GM23338 (cell line): ENCODE data around the gene NXPH4. TPM values are rescaled to one million over a fixed set of nuclear protein-coding genes. Genes with fewer than 3 reads are reported as not detected.

ENCODE experiments used
- ATAC-seq: fragments of 200-7000 bp; cut with Tn5 transposase; 3 replicates; pipeline ENCODE4 v1.9.1; 2020
- DNase-seq: peaks from one replicate; pipeline ENCODE4 v3.0.0-alpha.2; 2015; ENCODE audit warnings: low spot score
- H2AFZ ChIP-seq: fragments of 200-600 bp; sonication (generic); 2 replicates; pipeline ENCODE4 v1.8.0; 2016; ENCODE audit warnings: antibody characterized with exemption, mild to moderate bottlenecking, moderate library complexity
- H3F3A ChIP-seq: fragments of 200-600 bp; sonication (generic); replicated peaks from 2 replicates; pipeline ENCODE4 v1.8.0; 2017; ENCODE audit warnings: antibody characterized with exemption, mixed run types, low read depth
- H3K27ac ChIP-seq: fragments of 200-600 bp; sonication (generic); 2 replicates; pipeline ENCODE4 v1.6.1; 2016; ENCODE audit warnings: low read depth
- H3K27me3 ChIP-seq: fragments of 200-600 bp; sonication (generic); 2 replicates; pipeline ENCODE4 v1.8.0; 2016; ENCODE audit warnings: mild to moderate bottlenecking, mixed run types, moderate library complexity; ENCODE audit not compliant: insufficient read depth
- H3K36me3 ChIP-seq: fragments of 200-600 bp; sonication (generic); 2 replicates; pipeline ENCODE4 v1.8.0; 2016; ENCODE audit warnings: mild to moderate bottlenecking; ENCODE audit not compliant: insufficient read depth
- H3K4me1 ChIP-seq: fragments of 200-600 bp; sonication (generic); 2 replicates; pipeline ENCODE4 v1.8.0; 2016; ENCODE audit warnings: mild to moderate bottlenecking, moderate library complexity; ENCODE audit not compliant: insufficient read depth
- H3K4me2 ChIP-seq: fragments of 200-600 bp; sonication (generic); 2 replicates; pipeline ENCODE4 v1.7.1; 2017; ENCODE audit warnings: mixed run types
- H3K4me3 ChIP-seq: fragments of 200-600 bp; sonication (generic); 2 replicates; pipeline ENCODE4 v1.6.1; 2016; ENCODE audit warnings: mixed run types
- H3K79me2 ChIP-seq: fragments of 200-600 bp; sonication (generic); replicated peaks from 2 replicates; pipeline ENCODE4 v1.8.0; 2017; ENCODE audit warnings: mild to moderate bottlenecking; ENCODE audit not compliant: insufficient read depth
- H3K9me2 ChIP-seq: fragments of 200-600 bp; sonication (generic); 2 replicates; pipeline ENCODE4 v1.8.0; 2017; ENCODE audit not compliant: insufficient read depth
- H4K20me1 ChIP-seq: fragments of 200-600 bp; sonication (generic); replicated peaks from 2 replicates; pipeline ENCODE4 v1.8.0; 2017; ENCODE audit warnings: mild to moderate bottlenecking; ENCODE audit not compliant: insufficient read depth
- H3K27ac Mint-ChIP-seq: 2 replicates; pipeline ENCODE4 v1.8.0; 2020; ENCODE audit warnings: inconsistent platforms, mild to moderate bottlenecking, moderate library complexity, mixed read lengths
- H3K27me3 Mint-ChIP-seq: 3 replicates; pipeline ENCODE4 v1.8.0; 2022; ENCODE audit warnings: low read depth, mild to moderate bottlenecking, moderate library complexity, mixed read lengths, inconsistent platforms; ENCODE audit not compliant: insufficient read depth, poor library complexity
- H3K36me3 Mint-ChIP-seq: 3 replicates; pipeline ENCODE4 v1.8.0; 2021; ENCODE audit warnings: low read depth, mild to moderate bottlenecking, inconsistent platforms, moderate library complexity, mixed read lengths
- H3K4me1 Mint-ChIP-seq: 3 replicates; pipeline ENCODE4 v1.8.0; 2020; ENCODE audit warnings: mild to moderate bottlenecking, inconsistent platforms, mixed read lengths
- H3K4me3 Mint-ChIP-seq: 3 replicates; pipeline ENCODE4 v1.8.0; 2021; ENCODE audit warnings: moderate library complexity, mild to moderate bottlenecking, inconsistent platforms, mixed read lengths
- H3K9me3 Mint-ChIP-seq: 3 replicates; pipeline ENCODE4 v1.8.0; 2020; ENCODE audit warnings: moderate library complexity, mild to moderate bottlenecking, inconsistent platforms, mixed read lengths
- EZH2 ChIP-seq: fragments of 200-600 bp; sonication (generic); IDR thresholded peaks from one replicate; pipeline ENCODE4 v1.8.0; 2017; ENCODE audit warnings: antibody characterized with exemption, mild to moderate bottlenecking, low read depth; ENCODE audit not compliant: unreplicated experiment
- EZH2phosphoT487 ChIP-seq: fragments of 200-600 bp; sonication (generic); IDR thresholded peaks from one replicate; pipeline ENCODE4 v1.8.1; 2018; ENCODE audit warnings: antibody characterized with exemption; ENCODE audit not compliant: unreplicated experiment
- POLR2AphosphoS5 ChIP-seq: IDR thresholded peaks from 2 replicates; pipeline ENCODE4 v1.6.1; 2016; ENCODE audit warnings: antibody characterized with exemption, low read depth
- ZNF331 ChIP-seq: fragments of 250-450 bp; sonication (Bioruptor Pico); IDR thresholded peaks from 2 replicates; pipeline ENCODE4 v1.5.0; 2020; ENCODE audit warnings: low read depth, mild to moderate bottlenecking, moderate library complexity
- ZNF462 ChIP-seq: fragments of 250-450 bp; sonication (Bioruptor Pico); IDR thresholded peaks from 2 replicates; pipeline ENCODE4 v1.5.0; 2020; ENCODE audit warnings: mild to moderate bottlenecking, moderate library complexity
- polyA plus RNA-seq: library from polyadenylated mRNA; unstranded; fragments of >200 nt; fragmentation: Nextera tagmentation; extraction: Ambion mirVana; gene quantifications from 2 replicates; pipeline ENCODE4 v1.2.1, GENCODE V29; 2016
- total RNA-seq: library from RNA; depleted of rRNA; stranded (reverse); fragments of >200 nt; shearing (Covaris generic); gene quantifications from 2 replicates; pipeline ENCODE4 v1.2.3, GENCODE V29; 2014
- TF ChIP-seq, protein P1 (sequence below), 2 experiments: fragments of 200-600 bp in 1 of 2; sonication (generic) in 1 of 2; conservative IDR thresholded peaks; 2 replicates each; pipeline versions ENCODE4 v1.5.1 to v1.6.1; 2016 to 2017; ENCODE audit warnings: antibody characterized with exemption in 2 of 2, low read depth in 2 of 2, mild to moderate bottlenecking in 2 of 2, moderate library complexity in 1 of 2
- TF ChIP-seq, protein P2 (sequence below): IDR thresholded peaks from 2 replicates; pipeline ENCODE4 v1.6.1; 2016; ENCODE audit warnings: antibody characterized with exemption

Gene NXPH4
- total and polyA plus RNA-seq, 2 experiments from 2014 or later = 0.89 to 1.5 TPM

GRCh38 chr12:57169969-57170368 is 46.6 kb upstream of the NXPH4 start (continued):
- TF ChIP-seq, protein P1, sequence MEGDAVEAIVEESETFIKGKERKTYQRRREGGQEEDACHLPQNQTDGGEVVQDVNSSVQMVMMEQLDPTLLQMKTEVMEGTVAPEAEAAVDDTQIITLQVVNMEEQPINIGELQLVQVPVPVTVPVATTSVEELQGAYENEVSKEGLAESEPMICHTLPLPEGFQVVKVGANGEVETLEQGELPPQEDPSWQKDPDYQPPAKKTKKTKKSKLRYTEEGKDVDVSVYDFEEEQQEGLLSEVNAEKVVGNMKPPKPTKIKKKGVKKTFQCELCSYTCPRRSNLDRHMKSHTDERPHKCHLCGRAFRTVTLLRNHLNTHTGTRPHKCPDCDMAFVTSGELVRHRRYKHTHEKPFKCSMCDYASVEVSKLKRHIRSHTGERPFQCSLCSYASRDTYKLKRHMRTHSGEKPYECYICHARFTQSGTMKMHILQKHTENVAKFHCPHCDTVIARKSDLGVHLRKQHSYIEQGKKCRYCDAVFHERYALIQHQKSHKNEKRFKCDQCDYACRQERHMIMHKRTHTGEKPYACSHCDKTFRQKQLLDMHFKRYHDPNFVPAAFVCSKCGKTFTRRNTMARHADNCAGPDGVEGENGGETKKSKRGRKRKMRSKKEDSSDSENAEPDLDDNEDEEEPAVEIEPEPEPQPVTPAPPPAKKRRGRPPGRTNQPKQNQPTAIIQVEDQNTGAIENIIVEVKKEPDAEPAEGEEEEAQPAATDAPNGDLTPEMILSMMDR (conservative IDR thresholded peaks at IDR 0.05; ENCODE audit: low read depth in 2 of 2) = no peak

GRCh38 chr12:57170408-57170807 is 46.2 kb upstream of the NXPH4 start:
- peaks cover 6% of the 10 kb centered on the region for H3K4me1 Mint-ChIP-seq
- Histone ChIP-seq H3F3A (peaks cover 4% of the 10 kb centered on the region; the same call in 1 of the 2 replicates), H3K27me3 (no peaks in the 10 kb centered on the region), H2AFZ (no peak overlapping the region), H3K79me2 (no peaks in the 10 kb centered on the region), H3K9me2 (no peaks in the 10 kb centered on the region), H3K36me3 (peaks cover 19% of the 10 kb centered on the region), H4K20me1 (peaks cover 13% of the 10 kb centered on the region; the same call in 1 of the 2 replicates), H3K4me2 (no peak overlapping the region), H3K4me1 (no peaks in the 10 kb centered on the region), H3K27ac (peak overlapping the region; percentile 55; the same call in 1 of the 2 replicates), H3K4me3 (no peak overlapping the region)
- H3K27ac Mint-ChIP-seq = no peak overlapping the region; the same call in 1 of the 2 replicates
- TF ChIP-seq ZNF331 = no peak
- TF ChIP-seq, protein P2, sequence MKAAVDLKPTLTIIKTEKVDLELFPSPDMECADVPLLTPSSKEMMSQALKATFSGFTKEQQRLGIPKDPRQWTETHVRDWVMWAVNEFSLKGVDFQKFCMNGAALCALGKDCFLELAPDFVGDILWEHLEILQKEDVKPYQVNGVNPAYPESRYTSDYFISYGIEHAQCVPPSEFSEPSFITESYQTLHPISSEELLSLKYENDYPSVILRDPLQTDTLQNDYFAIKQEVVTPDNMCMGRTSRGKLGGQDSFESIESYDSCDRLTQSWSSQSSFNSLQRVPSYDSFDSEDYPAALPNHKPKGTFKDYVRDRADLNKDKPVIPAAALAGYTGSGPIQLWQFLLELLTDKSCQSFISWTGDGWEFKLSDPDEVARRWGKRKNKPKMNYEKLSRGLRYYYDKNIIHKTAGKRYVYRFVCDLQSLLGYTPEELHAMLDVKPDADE = no peak
- TF ChIP-seq EZH2 = no peak
- no peak for TF ChIP-seq POLR2AphosphoS5
- no peak for TF ChIP-seq ZNF462 (CRISPR knock-in tag)
- no peak for TF ChIP-seq EZH2phosphoT487
- H3K27me3 Mint-ChIP-seq = peaks cover 18% of the 10 kb centered on the region
- DNase-seq = no peak
- H3K4me3 Mint-ChIP-seq = no peak overlapping the region
- H3K36me3 Mint-ChIP-seq = peaks cover 89% of the 10 kb centered on the region
- ATAC-seq = no peak
- H3K9me3 Mint-ChIP-seq = no peaks in the 10 kb centered on the region; the same call in 1 of the 3 replicates
